Measurements from ENCODE around the gene PLAU. TPM values are rescaled to one million over a fixed set of nuclear protein-coding genes. Genes with fewer than 3 reads are reported as not detected.

The PLAU gene
- total and polyA plus RNA-seq, 2 donors (not counting 3 experiments of a cell fraction or from before 2014, with no cell fraction given): 23.6 to 34.9 TPM

GRCh38 chr10:73878365-73878764 is 32.6 kb upstream of the PLAU start:
- FAIRE-seq: no peak
- no TSS peak for BruUV-seq (replicated peaks)
- Histone ChIP-seq H2AFZ (ENCODE audit: low read depth, low read length) (no peak overlapping the region), H3K9me3 (replicated peaks; ENCODE audit: control insufficient read depth, insufficient read depth, low read length) (no peaks in the 10 kb centered on the region), H3K4me1 (ENCODE audit: control insufficient read depth, extremely low read depth, insufficient read depth, low read length) (peaks cover 7% of the 10 kb centered on the region), H3K79me2 (ENCODE audit: control insufficient read depth, insufficient read depth, low read length) (peaks cover under 1% of the 10 kb centered on the region), H3K4me3 (replicated peaks in 1 of 3; ENCODE audit: insufficient read depth in 1 of 3, low read depth in 1 of 3, low read length in 3 of 3) (no peak overlapping the region), H3K4me2 (ENCODE audit: insufficient read depth, low read length) (no peak overlapping the region), H3K27me3 (ENCODE audit: control insufficient read depth in 2 of 2, insufficient read depth in 2 of 2, low read length in 2 of 2) (no peaks in the 10 kb centered on the region), H4K20me1 (replicated peaks; ENCODE audit: control insufficient read depth, extremely low read depth, insufficient read depth, low read length) (no peaks in the 10 kb centered on the region), H3K27ac (ENCODE audit: insufficient read depth, low read depth, low read length) (no peak overlapping the region), H3K9me1 (replicated peaks; ENCODE audit: control insufficient read depth, extremely low read depth, insufficient read depth, low read length) (no peaks in the 10 kb centered on the region), H3K36me3 (ENCODE audit: control insufficient read depth in 2 of 2, extremely low read depth in 1 of 2, insufficient read depth in 2 of 2, low read length in 2 of 2) (no peaks in the 10 kb centered on the region), H3K9ac (replicated peaks; ENCODE audit: extremely low read depth, insufficient read depth, low read length) (no peak overlapping the region)
- no peak for DNase-seq (ENCODE audit: low read depth, low spot score)
- POLR2A ChIA-PET: interaction anchor here (0.6 kb wide), 1 partner anchor 44 kb away, joined by 3 read pairs; no protein-coding TSS in a partner anchor
- TF ChIP-seq POLR2A (IDR thresholded peaks at IDR 0.05; ENCODE audit: low read depth, low read length): no peak
- dilution Hi-C loops (cut with MboI; ENCODE audit: extremely low pct_ligation_motif_present, low sequenced_read_pairs) (no loop called here), intact Hi-C loops (cut with micrococcal nuclease) (loop anchor here (2.0 kb wide), 1 partner anchor 68 kb away; the partner anchor contains the start of gene NDST2)
- CTCF ChIA-PET: interaction anchor here (1.0 to 14.6 kb wide), 11 partner anchors 13 to 103 kb away, joined by 3 to 439 read pairs (median 10); partner anchors contain the start of gene ZSWIM8

- Histone ChIP-seq H2AFZ (ENCODE audit: low read depth, low read length) (peak overlapping the region; percentile 57), H3K4me1 (ENCODE audit: control insufficient read depth, extremely low read depth, insufficient read depth, low read length) (peaks cover 6% of the 10 kb centered on the region), H3K79me2 (ENCODE audit: control insufficient read depth, insufficient read depth, low read length) (no peaks in the 10 kb centered on the region), H3K27ac (ENCODE audit: insufficient read depth, low read depth, low read length) (no peak overlapping the region), H3K9me3 (replicated peaks; ENCODE audit: control insufficient read depth, insufficient read depth, low read length) (no peaks in the 10 kb centered on the region), H3K4me3 (replicated peaks in 1 of 3; ENCODE audit: insufficient read depth in 1 of 3, low read depth in 1 of 3, low read length in 3 of 3) (no peak overlapping the region), H4K20me1 (replicated peaks; ENCODE audit: control insufficient read depth, extremely low read depth, insufficient read depth, low read length) (no peaks in the 10 kb centered on the region), H3K36me3 (ENCODE audit: control insufficient read depth in 2 of 2, extremely low read depth in 1 of 2, insufficient read depth in 2 of 2, low read length in 2 of 2) (no peaks in the 10 kb centered on the region), H3K9ac (replicated peaks; ENCODE audit: extremely low read depth, insufficient read depth, low read length) (no peak overlapping the region), H3K27me3 (ENCODE audit: control insufficient read depth in 2 of 2, insufficient read depth in 2 of 2, low read length in 2 of 2) (no peaks in the 10 kb centered on the region), H3K4me2 (ENCODE audit: insufficient read depth, low read length) (peak overlapping the region; percentile 31), H3K9me1 (replicated peaks; ENCODE audit: control insufficient read depth, extremely low read depth, insufficient read depth, low read length) (no peaks in the 10 kb centered on the region)
- TF ChIP-seq MAX (IDR thresholded peaks at IDR 0.05; ENCODE audit: insufficient read depth, insufficient read length) (no peak), JUN (IDR thresholded peaks at IDR 0.05; ENCODE audit: borderline replicate concordance, insufficient read depth, insufficient read length, low read depth) (no peak), MYC (IDR thresholded peaks at IDR 0.05; ENCODE audit: low read depth, low read length) (no peak), POLR2AphosphoS5 (IDR thresholded peaks at IDR 0.05; ENCODE audit: insufficient read depth, low read depth, low read length) (peak; percentile 42), POLR2A (IDR thresholded peaks at IDR 0.05; ENCODE audit: low read depth, low read length) (no peak), FOS (IDR thresholded peaks at IDR 0.05; ENCODE audit: borderline replicate concordance, insufficient read depth, low read length) (peak; percentile 2), GATA2 (IDR thresholded peaks at IDR 0.05; ENCODE audit: insufficient read depth, insufficient read length, low read depth, low read length) (no peak), CTCF (IDR thresholded peaks at IDR 0.05; ENCODE audit: extremely low read depth in 1 of 2, insufficient read depth in 1 of 2, low read depth in 1 of 2, low read length in 2 of 2) (peak; percentile 93 to 98), EZH2 (IDR thresholded peaks at IDR 0.05; ENCODE audit: borderline replicate concordance, low read depth, low read length, severe bottlenecking) (no peak)
- intact Hi-C loops (cut with micrococcal nuclease) (loop anchor here (1.0 to 2.0 kb wide), 3 partner anchors 30 to 107 kb away; partner anchors contain the start of gene NDST2), dilution Hi-C loops (cut with MboI; ENCODE audit: extremely low pct_ligation_motif_present, low sequenced_read_pairs) (no loop called here)
- ChIA-PET POLR2A (interaction anchor here (1.4 kb wide), 1 partner anchor 149 kb away, joined by 3 read pairs; no protein-coding TSS in a partner anchor), CTCF (interaction anchor here (0.7 to 14.6 kb wide), 41 partner anchors 9 to 355 kb away, joined by 3 to 439 read pairs (median 4); partner anchors contain the start of genes CHCHD1, SEC24C, VCL and ZSWIM8)
- peak; percentile 86 for FAIRE-seq
- DNase-seq (ENCODE audit: low read depth, low spot score): peak; percentile 82
- BruUV-seq (replicated peaks): no TSS peak
These were observed 31.4 kb upstream of the PLAU start for GRCh38 chr10:73879296-73880173.
